DMS79 treated with DMSO at 0.1 percent for 48 hours (cell line): Measurements from ENCODE around the gene SLC25A47.
"Not testable (repeated sequence)": the region's sequence is repeated elsewhere in the genome, so short reads cannot be mapped to it uniquely, and the experiment has no call there.

Experiments
- DNase-seq: peaks from one replicate; lab custom pipeline; 2025; lab: John Stamatoyannopoulos, UW

SLC25A47 gene

GRCh38 chr14:100289916-100290606 is 33.1 kb upstream of the SLC25A47 start:
- no peak for DNase-seq

DNA sequence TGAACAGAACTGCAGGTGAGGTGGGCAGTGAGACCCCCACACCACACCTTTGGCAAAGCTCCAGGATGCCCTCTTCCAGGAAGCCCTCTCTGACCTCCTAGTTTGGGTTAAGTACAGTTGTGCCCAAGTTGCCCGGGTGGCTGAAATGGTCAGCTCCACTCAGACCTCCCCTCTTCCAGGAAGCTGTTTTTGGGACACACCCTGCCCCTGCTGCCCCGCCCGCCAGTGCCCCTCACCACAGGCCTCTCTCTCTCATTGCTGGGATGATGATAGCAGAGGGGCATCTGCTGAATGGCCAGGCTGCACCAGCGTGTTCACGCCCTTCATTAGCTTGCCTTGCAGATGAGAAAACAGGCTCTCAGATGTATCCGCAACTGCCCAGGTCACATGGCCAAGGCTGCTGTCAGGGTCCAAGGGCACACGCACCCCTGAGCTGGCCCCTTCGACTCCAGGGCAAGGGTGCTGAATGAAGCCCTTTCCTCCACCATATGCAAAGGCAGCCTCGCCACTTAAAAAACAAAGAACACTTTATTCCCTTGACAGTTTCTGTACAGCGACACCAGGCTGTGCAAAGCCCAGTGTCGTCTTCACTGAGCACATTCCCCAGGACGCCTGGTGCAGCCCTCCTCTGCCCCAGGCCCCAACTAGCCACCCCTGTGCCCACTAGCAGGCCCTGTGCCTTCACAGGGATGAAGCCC is 32.4 kb upstream of the SLC25A47 start:
- no peak for DNase-seq

GRCh38 chr14:100291305-100292075 is 31.6 kb upstream of the SLC25A47 start:
- DNase-seq = no peak

GRCh38 chr14:100292301-100292775 is 30.8 kb upstream of the SLC25A47 start:
- DNase-seq = no peak

DNA sequence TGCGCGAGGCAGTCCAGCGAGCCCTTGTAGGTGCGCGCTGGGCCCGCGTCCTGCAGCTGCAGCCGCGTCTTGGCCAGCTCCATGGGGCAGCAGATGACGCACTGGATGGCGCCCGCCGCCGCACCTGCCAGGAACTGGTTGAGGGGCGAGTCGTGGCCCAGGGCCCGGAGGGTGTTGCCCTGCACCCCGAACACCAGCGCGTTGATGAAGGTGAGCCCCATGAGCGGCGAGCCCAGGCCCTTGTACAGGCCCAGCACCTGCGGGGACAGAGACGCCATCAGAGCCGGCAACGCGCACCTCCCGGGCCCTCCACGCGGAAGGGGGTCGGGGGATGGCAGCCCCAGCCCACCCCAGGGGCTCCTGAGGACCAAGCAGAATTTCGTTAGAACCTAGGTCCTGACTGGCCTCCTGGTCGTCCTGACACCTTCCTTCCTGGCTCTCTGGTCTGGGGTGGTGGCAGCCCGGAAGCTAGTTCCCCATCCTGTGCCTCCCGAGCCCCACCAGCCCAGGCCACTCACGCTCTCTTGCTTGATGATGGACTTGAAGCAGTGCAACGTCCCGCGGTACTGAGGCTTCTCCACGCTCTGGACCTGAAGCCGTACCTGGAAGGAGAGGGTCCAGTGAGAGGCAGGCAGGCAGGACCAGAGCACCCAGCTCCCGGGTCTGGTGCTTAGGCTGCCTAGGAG is 30.2 kb upstream of the SLC25A47 start:
- no peak for DNase-seq

DNA sequence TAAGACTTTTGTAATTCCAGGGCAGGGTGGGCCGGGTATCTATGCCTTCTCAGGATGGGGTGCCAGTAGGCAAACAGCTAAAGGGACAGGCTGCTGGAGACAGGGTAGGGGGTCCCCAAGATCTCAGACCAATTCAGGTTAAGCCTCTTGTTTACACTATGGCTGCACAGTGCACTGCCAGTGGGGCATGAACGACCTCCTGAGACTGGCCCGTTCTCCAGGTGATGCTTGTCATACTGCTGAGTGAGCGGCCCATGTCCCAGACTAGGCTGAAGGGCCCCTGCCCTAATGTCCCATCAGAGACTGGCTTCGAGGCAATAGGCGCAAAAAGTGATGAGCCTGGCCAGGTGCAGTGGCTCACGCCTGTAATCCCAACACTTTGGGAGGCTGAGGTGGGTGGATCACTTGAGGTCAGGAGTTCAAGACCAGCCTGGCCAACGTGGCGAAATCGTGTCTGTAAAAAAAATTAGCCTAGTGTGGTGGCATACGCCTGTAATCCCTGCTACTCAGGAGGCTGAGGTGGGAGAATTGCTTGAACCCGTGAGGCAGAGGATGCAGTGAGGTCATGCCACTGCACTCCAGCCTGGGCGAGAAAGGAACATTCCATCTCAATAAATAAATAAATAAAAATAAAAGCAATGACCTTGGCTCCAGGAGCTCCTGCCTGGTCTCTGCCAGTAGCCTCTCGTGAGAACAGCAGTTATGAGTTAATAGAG is 29.5 kb upstream of the SLC25A47 start:
- DNase-seq = no peak

- peak; percentile 88 for DNase-seq
Measured at GRCh38 chr14:100294213-100294962, 28.8 kb upstream of the SLC25A47 start.

DNA sequence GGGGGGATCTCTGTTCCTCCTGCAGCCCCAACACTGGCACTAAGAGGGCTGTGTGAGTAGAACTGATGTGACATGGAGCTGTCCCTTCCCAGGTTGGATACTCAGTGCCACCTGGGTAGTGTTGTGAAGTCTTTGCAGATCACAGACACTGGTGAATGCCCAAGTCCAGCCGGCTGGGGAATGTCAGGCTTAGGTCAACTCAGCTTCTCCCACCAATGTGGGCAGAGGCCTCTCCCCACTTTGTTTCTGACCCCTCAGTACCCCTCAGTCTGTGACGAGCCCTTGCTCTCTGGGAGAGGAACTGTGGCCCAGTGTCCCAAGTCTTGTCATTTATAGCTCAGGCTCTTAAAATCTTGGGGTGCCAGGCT is 28.2 kb upstream of the SLC25A47 start:
- DNase-seq = no peak

GRCh38 chr14:100295376-100296105 is 27.6 kb upstream of the SLC25A47 start:
- no peak for DNase-seq

DNA sequence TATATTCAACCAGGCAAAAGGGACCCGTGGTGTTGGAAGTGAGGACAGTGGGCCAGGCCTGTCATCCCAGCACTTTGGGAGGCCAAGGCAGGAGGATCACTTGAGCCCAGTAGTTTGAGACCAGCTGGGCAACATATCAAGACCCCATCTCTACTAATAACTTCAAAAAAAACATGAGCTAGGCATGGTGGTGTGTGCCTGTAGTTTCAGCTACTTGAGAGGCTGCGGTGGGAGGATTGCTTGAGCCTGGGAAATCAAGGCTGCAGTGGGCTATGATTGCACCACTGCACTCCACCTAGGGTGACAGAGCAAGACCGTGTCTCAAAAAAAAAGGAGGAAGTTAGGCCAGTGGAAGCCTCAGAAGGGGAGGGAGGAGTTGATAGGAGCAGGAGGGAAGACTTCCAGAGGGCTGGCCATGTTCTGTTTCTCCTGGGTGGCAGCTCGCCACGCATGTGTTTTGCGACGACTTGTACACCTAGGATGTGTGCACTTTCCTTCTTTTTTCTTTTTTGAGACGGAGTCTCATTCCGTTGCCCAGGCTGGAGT is 27.0 kb upstream of the SLC25A47 start:
- no peak for DNase-seq

DNA sequence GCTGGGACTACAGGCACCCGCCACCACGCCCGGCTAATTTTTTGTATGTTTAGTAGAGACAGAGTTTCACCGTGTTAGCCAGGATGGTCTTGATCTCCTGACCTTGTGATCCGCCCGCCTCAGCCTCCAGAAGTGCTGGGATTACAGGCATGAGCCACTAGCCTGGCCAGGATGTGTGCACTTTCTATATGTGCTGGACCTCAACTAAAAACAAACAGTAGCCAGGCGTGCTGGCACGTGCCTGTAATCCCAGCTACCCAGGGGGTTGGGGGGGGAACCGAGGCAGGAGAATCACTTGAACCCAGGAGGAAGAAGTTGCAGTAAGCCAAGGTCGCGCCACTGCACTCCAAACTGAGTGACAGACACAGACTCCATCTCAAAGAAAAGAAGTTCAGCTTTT is 26.4 kb upstream of the SLC25A47 start:
- not testable (repeated sequence) for DNase-seq

DNA sequence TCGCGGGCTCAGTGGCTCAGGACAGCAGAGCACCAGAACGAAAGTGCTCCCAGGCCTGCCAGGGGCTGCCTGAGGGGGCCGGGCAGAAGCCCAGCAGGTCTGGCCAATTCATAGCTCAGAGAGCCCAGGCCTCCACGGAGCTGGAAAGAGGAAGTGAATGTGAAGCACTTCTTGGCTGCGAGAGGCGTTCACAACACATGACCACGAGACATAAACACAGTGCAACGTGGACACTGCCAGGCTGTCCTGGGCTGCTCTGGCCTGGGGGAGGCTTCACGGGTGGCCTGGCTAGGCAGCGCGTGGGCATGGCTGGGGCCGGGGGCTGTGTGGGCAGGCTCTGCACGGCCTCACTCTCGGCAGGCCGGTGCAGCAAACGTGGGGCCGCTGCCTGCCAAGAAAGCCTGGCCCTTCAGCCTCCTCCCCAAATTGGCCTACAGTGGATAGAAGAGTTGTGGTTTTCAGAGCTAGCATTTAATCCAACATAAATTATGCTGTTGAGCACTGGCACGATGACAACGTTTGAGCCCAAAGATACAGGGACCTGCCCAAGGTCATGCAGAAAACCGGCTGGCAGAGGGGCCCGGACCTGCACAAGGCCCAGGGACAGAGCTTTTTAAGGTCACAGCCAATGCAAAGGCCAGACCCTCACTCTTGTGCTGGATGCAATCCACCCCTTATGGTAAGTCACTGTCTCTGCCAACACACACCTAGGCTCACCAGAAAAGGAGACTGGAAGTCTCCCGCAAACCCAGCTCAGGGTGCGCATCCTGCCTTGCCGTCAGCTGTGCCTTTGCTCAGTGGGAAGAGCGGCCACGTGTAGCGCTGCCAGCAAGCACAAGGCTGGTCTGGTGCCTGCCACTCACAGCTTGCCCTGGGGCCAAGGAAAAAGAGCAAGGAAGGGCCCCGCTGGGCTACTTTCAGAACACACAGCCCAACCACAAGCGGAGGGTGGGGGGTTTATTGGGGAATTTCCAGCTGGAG is 25.5 kb upstream of the SLC25A47 start:
- DNase-seq = no peak

GRCh38 chr14:100298551-100299237 is 24.4 kb upstream of the SLC25A47 start:
- DNase-seq = no peak

DNA sequence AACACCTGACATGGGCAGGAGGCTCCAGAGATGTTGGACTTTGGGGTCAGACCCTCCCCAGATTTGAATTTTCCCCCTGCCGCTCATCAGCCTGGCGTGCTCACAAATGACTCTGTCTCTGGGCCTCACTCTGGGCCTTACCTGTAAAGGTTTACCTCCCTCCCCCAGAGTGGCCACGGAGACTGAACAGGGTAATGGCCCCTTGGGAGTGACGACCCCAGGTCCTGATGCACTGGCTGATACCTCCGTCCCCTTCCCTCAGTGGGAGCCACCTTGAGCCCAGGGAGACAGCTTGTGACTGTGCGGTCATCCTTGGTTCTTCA is 23.9 kb upstream of the SLC25A47 start:
- no peak for DNase-seq

- no peak for DNase-seq
Measured at GRCh38 chr14:100302616-100303015, 20.5 kb upstream of the SLC25A47 start.

DNA sequence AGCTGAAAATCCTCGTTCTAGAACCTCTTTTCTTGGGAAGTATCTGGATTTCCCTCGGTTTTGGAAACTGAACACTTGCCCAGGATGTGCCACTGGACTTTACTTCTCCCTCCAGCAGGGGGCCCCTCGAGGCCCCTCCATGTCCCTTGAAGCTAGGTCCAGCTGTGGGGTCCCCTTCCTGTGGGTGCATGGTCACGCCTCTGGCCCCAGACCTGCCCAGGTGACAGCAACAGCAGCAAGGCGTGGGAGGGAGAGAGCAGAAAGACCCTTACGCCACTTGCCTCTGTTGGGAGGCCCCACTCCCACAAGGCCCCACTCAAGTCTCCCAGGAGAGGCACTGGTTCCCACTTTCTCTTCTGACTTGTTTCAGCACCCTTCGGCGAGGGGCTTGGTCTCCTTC is 20.0 kb upstream of the SLC25A47 start:
- no peak for DNase-seq

DNA sequence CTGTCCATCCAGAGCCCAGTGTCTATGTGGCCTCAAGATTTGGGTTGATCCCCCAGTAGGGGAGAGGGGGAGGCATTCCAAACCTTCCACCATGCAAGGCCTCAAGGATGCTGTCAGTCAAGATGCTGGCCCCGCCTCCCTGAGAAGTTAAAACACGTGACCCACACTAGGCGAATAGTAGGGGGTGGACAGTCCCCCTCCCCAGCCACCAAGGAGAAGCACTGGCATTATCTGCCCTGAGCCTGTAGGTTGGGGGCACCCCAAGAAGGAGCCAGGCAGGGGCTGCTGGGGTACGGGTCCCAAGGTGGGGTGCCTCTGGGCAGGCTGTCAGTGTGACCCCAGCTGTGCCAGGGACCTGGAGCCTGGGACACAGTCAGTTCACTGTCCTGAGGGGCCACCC is 19.2 kb upstream of the SLC25A47 start:
- no peak for DNase-seq

- DNase-seq = peak; percentile 92
Measured at GRCh38 chr14:100304825-100305323, 18.3 kb upstream of the SLC25A47 start.
